ENCODE results near the gene BDKRB2. TPM values are rescaled to one million over a fixed set of nuclear protein-coding genes. Genes with fewer than 3 reads are reported as not detected.

Gene BDKRB2
- total RNA-seq, 1 donor from 2014 or later = 23.3 TPM

- H3K27ac ChIP-seq = peak overlapping the region; percentile 75
- TF ChIP-seq CTCF (IDR thresholded peaks at IDR 0.05) (no peak), POLR2AphosphoS5 (IDR thresholded peaks at IDR 0.05; ENCODE audit: insufficient read depth in 1 of 2, low read depth in 1 of 2) (peak in 1 of 2 donors; percentile 88)
- peaks cover 23% of the 10 kb centered on the region for H3K4me1 ChIP-seq
- no peaks in the 10 kb centered on the region for H3K27me3 ChIP-seq
- no peak for DNase-seq (ENCODE audit: extremely low spot score in 2 of 2)
- no peak overlapping the region for H3K4me3 ChIP-seq
- H3K9me3 ChIP-seq = no peaks in the 10 kb centered on the region
- H3K36me3 ChIP-seq = no peaks in the 10 kb centered on the region
- intact Hi-C loops (cut with DNase I) = no loop called here
These were observed 51.8 kb downstream of the BDKRB2 start for GRCh38 chr14:96256407-96256806.

- no peak for DNase-seq (ENCODE audit: extremely low spot score in 2 of 2)
- H3K27ac ChIP-seq = peak overlapping the region; percentile 75
- H3K4me1 ChIP-seq = peaks cover 30% of the 10 kb centered on the region
- no peak overlapping the region for H3K4me3 ChIP-seq
- TF ChIP-seq POLR2AphosphoS5 (IDR thresholded peaks at IDR 0.05; ENCODE audit: insufficient read depth in 1 of 2, low read depth in 1 of 2) (no peak), CTCF (IDR thresholded peaks at IDR 0.05) (no peak), POLR2A (IDR thresholded peaks at IDR 0.05) (no peak)
- H3K9me3 ChIP-seq = no peaks in the 10 kb centered on the region
- H3K36me3 ChIP-seq = no peaks in the 10 kb centered on the region
- intact Hi-C loops (cut with DNase I) = no loop called here
- H3K27me3 ChIP-seq = no peaks in the 10 kb centered on the region
These were observed 52.4 kb downstream of the BDKRB2 start for GRCh38 chr14:96257056-96257455.

GRCh38 chr14:96257900-96258299, 53.3 kb downstream of the BDKRB2 start:
- no peaks in the 10 kb centered on the region for H3K36me3 ChIP-seq
- peaks cover 29% of the 10 kb centered on the region for H3K4me1 ChIP-seq
- TF ChIP-seq POLR2A (IDR thresholded peaks at IDR 0.05) (no peak), POLR2AphosphoS5 (IDR thresholded peaks at IDR 0.05; ENCODE audit: insufficient read depth in 1 of 2, low read depth in 1 of 2) (no peak), CTCF (IDR thresholded peaks at IDR 0.05) (no peak)
- H3K27ac ChIP-seq = peak overlapping the region; percentile 75
- no peaks in the 10 kb centered on the region for H3K27me3 ChIP-seq
- DNase-seq (ENCODE audit: extremely low spot score in 2 of 2) = no peak
- no peaks in the 10 kb centered on the region for H3K9me3 ChIP-seq
- no peak overlapping the region for H3K4me3 ChIP-seq
- intact Hi-C loops (cut with DNase I) = no loop called here

GRCh38 chr14:96260341-96260821, 55.7 kb downstream of the BDKRB2 start:
- H3K27ac ChIP-seq = peak overlapping the region; percentile 51
- no peaks in the 10 kb centered on the region for H3K27me3 ChIP-seq
- TF ChIP-seq POLR2AphosphoS5 (IDR thresholded peaks at IDR 0.05; ENCODE audit: insufficient read depth in 1 of 2, low read depth in 1 of 2) (peak in 1 of 2 donors; percentile 4), POLR2A (IDR thresholded peaks at IDR 0.05) (no peak)
- intact Hi-C loops (cut with DNase I) = no loop called here
- H3K36me3 ChIP-seq = no peaks in the 10 kb centered on the region
- H3K9me3 ChIP-seq = no peaks in the 10 kb centered on the region
- peaks cover 35% of the 10 kb centered on the region for H3K4me1 ChIP-seq
- DNase-seq (ENCODE audit: extremely low spot score in 2 of 2) = no peak
- H3K4me3 ChIP-seq = no peak overlapping the region

- TF ChIP-seq POLR2AphosphoS5 (IDR thresholded peaks at IDR 0.05; ENCODE audit: insufficient read depth in 1 of 2, low read depth in 1 of 2) (no peak), CTCF (IDR thresholded peaks at IDR 0.05) (no peak), POLR2A (IDR thresholded peaks at IDR 0.05) (no peak)
- no peaks in the 10 kb centered on the region for H3K27me3 ChIP-seq
- H3K4me1 ChIP-seq = peaks cover 30% of the 10 kb centered on the region
- no peaks in the 10 kb centered on the region for H3K36me3 ChIP-seq
- intact Hi-C loops (cut with DNase I) = no loop called here
- no peak overlapping the region for H3K4me3 ChIP-seq
- DNase-seq (ENCODE audit: extremely low spot score in 2 of 2) = no peak
- H3K27ac ChIP-seq = peak overlapping the region; percentile 51
- no peaks in the 10 kb centered on the region for H3K9me3 ChIP-seq
These were observed 56.4 kb downstream of the BDKRB2 start for GRCh38 chr14:96261053-96261452.

Data from vagina (tissue), 2 donors.